Adrenal gland (tissue), 5 donors: ENCODE data around the gene PARP6.

Experiments
- POLR2A ChIP-seq, 2 donors: fragments of 450-650 bp; IDR thresholded peaks; one replicate each; pipeline ENCODE4 v1.6.1; 2017; ENCODE audit warnings: antibody characterized with exemption in 2 of 2, mild to moderate bottlenecking in 2 of 2, moderate library complexity in 1 of 2
- TF ChIP-seq, protein P1 (sequence below), 6 experiments: fragments of 450-650 bp in 4 of 6; fragments of 200-600 bp in 2 of 6; sonication (generic) in 1 of 6; IDR thresholded peaks; 1 replicate in 5 of 6; 2 replicates in 1 of 6; pipeline versions ENCODE4 v1.5.1 to v1.8.0; 2016 to 2021; ENCODE audit warnings: antibody characterized with exemption in 6 of 6, mild to moderate bottlenecking in 2 of 6, moderate library complexity in 1 of 6
- donor health status: DM: no; HTN: no; CAD: no.

DNA sequence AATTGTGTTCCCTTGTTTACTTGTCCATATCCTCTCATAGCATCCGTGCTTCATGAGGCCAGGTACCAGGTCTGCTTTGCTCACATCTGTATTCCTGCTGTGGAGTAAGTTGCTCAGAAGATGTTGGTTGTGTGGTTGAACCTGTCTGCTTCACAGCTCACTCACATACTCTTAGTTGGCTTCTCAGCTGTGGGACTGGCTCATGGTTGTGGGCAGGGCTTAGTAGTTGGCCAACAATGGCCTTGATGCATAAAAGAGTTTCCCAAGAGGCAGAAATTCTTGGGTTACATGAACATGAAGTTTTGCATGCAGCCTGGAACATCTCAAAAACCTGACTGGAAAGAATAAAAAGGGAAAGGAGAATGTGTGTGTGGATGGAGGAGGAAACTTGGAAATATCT is 30.6 kb upstream of the PARP6 start:
- TF ChIP-seq, protein P1, sequence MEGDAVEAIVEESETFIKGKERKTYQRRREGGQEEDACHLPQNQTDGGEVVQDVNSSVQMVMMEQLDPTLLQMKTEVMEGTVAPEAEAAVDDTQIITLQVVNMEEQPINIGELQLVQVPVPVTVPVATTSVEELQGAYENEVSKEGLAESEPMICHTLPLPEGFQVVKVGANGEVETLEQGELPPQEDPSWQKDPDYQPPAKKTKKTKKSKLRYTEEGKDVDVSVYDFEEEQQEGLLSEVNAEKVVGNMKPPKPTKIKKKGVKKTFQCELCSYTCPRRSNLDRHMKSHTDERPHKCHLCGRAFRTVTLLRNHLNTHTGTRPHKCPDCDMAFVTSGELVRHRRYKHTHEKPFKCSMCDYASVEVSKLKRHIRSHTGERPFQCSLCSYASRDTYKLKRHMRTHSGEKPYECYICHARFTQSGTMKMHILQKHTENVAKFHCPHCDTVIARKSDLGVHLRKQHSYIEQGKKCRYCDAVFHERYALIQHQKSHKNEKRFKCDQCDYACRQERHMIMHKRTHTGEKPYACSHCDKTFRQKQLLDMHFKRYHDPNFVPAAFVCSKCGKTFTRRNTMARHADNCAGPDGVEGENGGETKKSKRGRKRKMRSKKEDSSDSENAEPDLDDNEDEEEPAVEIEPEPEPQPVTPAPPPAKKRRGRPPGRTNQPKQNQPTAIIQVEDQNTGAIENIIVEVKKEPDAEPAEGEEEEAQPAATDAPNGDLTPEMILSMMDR (IDR thresholded peaks at IDR 0.05), result no peak
- no peak for TF ChIP-seq POLR2A (IDR thresholded peaks at IDR 0.05)
